HEK293 (cell line): ENCODE measurements around the gene CAMSAP3.

ENCODE experiments used
- EGR2 ChIP-seq: fragments of 450-650 bp; formaldehyde crosslinking; IDR thresholded peaks from 2 replicates; pipeline ENCODE4 v1.5.1; 2016; ENCODE audit warnings: low read depth, missing biosample characterization, missing genetic modification characterization
- GLIS1 ChIP-seq: fragments of 450-650 bp; formaldehyde crosslinking; IDR thresholded peaks from 2 replicates; pipeline ENCODE4 v1.5.1; 2016; ENCODE audit warnings: missing biosample characterization, missing genetic modification characterization
- HOXD13 ChIP-seq: sonication (generic); formaldehyde crosslinking; IDR thresholded peaks from 2 replicates; pipeline ENCODE4 v1.8.0; 2022; ENCODE audit warnings: missing genetic modification reagents, borderline replicate concordance
- OVOL3 ChIP-seq: fragments of 450-650 bp; formaldehyde crosslinking; IDR thresholded peaks from 2 replicates; pipeline ENCODE4 v1.5.1; 2016; ENCODE audit warnings: missing biosample characterization, missing genetic modification characterization
- SCRT1 ChIP-seq: fragments of 450-650 bp; formaldehyde crosslinking; IDR thresholded peaks from 2 replicates; pipeline ENCODE4 v1.5.1; 2016; ENCODE audit warnings: missing biosample characterization, missing genetic modification characterization, borderline replicate concordance
- SCRT2 ChIP-seq: fragments of 450-650 bp; formaldehyde crosslinking; IDR thresholded peaks from 2 replicates; pipeline ENCODE4 v1.5.1; 2016; ENCODE audit warnings: missing biosample characterization, missing genetic modification characterization
- SP3 ChIP-seq: fragments of 450-650 bp; formaldehyde crosslinking; IDR thresholded peaks from 2 replicates; pipeline ENCODE4 v1.5.1; 2016; ENCODE audit warnings: missing biosample characterization, missing genetic modification characterization
- TRIM28 ChIP-seq: IDR thresholded peaks from 2 replicates; pipeline ENCODE4 v1.6.1; 2011; ENCODE audit warnings: low read length, control low read depth, borderline replicate concordance
- ZFP69B ChIP-seq: fragments of 450-650 bp; formaldehyde crosslinking; IDR thresholded peaks from 2 replicates; pipeline ENCODE4 v1.5.1; 2016; ENCODE audit warnings: missing biosample characterization, missing genetic modification characterization
- ZNF140 ChIP-seq: fragments of 450-650 bp; formaldehyde crosslinking; IDR thresholded peaks from 2 replicates; pipeline ENCODE4 v1.5.1; 2016; ENCODE audit warnings: missing biosample characterization, missing genetic modification characterization
- ZNF175 ChIP-seq: fragments of 450-650 bp; formaldehyde crosslinking; IDR thresholded peaks from 2 replicates; pipeline ENCODE4 v1.5.1; 2016; ENCODE audit warnings: missing biosample characterization, missing genetic modification characterization
- ZNF2 ChIP-seq: fragments of 450-650 bp; formaldehyde crosslinking; IDR thresholded peaks from 2 replicates; pipeline ENCODE4 v1.5.1; 2016; ENCODE audit warnings: missing biosample characterization, missing genetic modification characterization
- ZNF221 ChIP-seq: fragments of 450-650 bp; formaldehyde crosslinking; IDR thresholded peaks from 2 replicates; pipeline ENCODE4 v1.5.1; 2017; ENCODE audit warnings: missing biosample characterization, missing genetic modification characterization, borderline replicate concordance
- ZNF266 ChIP-seq: fragments of 450-650 bp; formaldehyde crosslinking; IDR thresholded peaks from 2 replicates; pipeline ENCODE4 v1.5.1; 2016; ENCODE audit warnings: missing biosample characterization, missing genetic modification characterization, low read depth
- ZNF335 ChIP-seq: fragments of 450-650 bp; formaldehyde crosslinking; conservative IDR thresholded peaks from 2 replicates; pipeline ENCODE4 v1.5.1; 2016; ENCODE audit warnings: missing biosample characterization, missing genetic modification characterization
- ZNF391 ChIP-seq: fragments of 450-650 bp; formaldehyde crosslinking; IDR thresholded peaks from 2 replicates; pipeline ENCODE4 v1.5.1; 2016; ENCODE audit warnings: low read depth, missing biosample characterization, missing genetic modification characterization, borderline replicate concordance
- ZNF473 ChIP-seq: fragments of 450-650 bp; formaldehyde crosslinking; IDR thresholded peaks from 2 replicates; pipeline ENCODE4 v1.5.1; 2017; ENCODE audit warnings: missing biosample characterization, missing genetic modification characterization
- ZNF521 ChIP-seq: fragments of 450-650 bp; formaldehyde crosslinking; IDR thresholded peaks from 2 replicates; pipeline ENCODE4 v1.5.1; 2017; ENCODE audit warnings: missing biosample characterization, mild to moderate bottlenecking, missing genetic modification characterization
- ZNF548 ChIP-seq: fragments of 450-650 bp; formaldehyde crosslinking; IDR thresholded peaks from 2 replicates; pipeline ENCODE4 v1.5.1; 2016; ENCODE audit warnings: missing biosample characterization, missing genetic modification characterization
- ZNF623 ChIP-seq: fragments of 450-650 bp; formaldehyde crosslinking; IDR thresholded peaks from 2 replicates; pipeline ENCODE4 v1.5.1; 2016; ENCODE audit warnings: missing biosample characterization, missing genetic modification characterization
- ZNF624 ChIP-seq: fragments of 450-650 bp; formaldehyde crosslinking; IDR thresholded peaks from 2 replicates; pipeline ENCODE4 v1.5.1; 2017; ENCODE audit warnings: missing biosample characterization, missing genetic modification characterization
- ZNF664 ChIP-seq: fragments of 450-650 bp; formaldehyde crosslinking; IDR thresholded peaks from 2 replicates; pipeline ENCODE4 v1.5.1; 2016; ENCODE audit warnings: missing biosample characterization, missing genetic modification characterization
- ZNF837 ChIP-seq: fragments of 450-650 bp; formaldehyde crosslinking; IDR thresholded peaks from 2 replicates; pipeline ENCODE4 v1.5.1; 2016; ENCODE audit warnings: missing biosample characterization, missing genetic modification characterization
- ZXDB ChIP-seq: fragments of 450-650 bp; formaldehyde crosslinking; IDR thresholded peaks from 2 replicates; pipeline ENCODE4 v1.5.1; 2016; ENCODE audit warnings: missing biosample characterization, missing genetic modification characterization
- TF ChIP-seq, protein P1 (sequence below): fragments of 450-650 bp; formaldehyde crosslinking; IDR thresholded peaks from 2 replicates; pipeline ENCODE4 v1.5.1; 2016; ENCODE audit warnings: missing biosample characterization, missing genetic modification characterization
- TF ChIP-seq, protein P2 (sequence below): fragments of 450-650 bp; formaldehyde crosslinking; IDR thresholded peaks from 2 replicates; pipeline ENCODE4 v1.5.1; 2016; ENCODE audit warnings: missing biosample characterization, missing genetic modification characterization
- TF ChIP-seq, protein P3 (sequence below): fragments of 450-650 bp; formaldehyde crosslinking; IDR thresholded peaks from 2 replicates; pipeline ENCODE4 v1.5.1; 2016; ENCODE audit warnings: missing biosample characterization, missing genetic modification characterization
- TF ChIP-seq, protein P4 (sequence below): fragments of 450-650 bp; formaldehyde crosslinking; IDR thresholded peaks from 2 replicates; pipeline ENCODE4 v1.5.1; 2016; ENCODE audit warnings: missing biosample characterization, missing genetic modification characterization, borderline replicate concordance
- TF ChIP-seq, protein P5 (sequence below): fragments of 450-650 bp; formaldehyde crosslinking; IDR thresholded peaks from 2 replicates; pipeline ENCODE4 v1.5.1; 2016; ENCODE audit warnings: missing biosample characterization, missing genetic modification characterization

CAMSAP3 gene

DNA sequence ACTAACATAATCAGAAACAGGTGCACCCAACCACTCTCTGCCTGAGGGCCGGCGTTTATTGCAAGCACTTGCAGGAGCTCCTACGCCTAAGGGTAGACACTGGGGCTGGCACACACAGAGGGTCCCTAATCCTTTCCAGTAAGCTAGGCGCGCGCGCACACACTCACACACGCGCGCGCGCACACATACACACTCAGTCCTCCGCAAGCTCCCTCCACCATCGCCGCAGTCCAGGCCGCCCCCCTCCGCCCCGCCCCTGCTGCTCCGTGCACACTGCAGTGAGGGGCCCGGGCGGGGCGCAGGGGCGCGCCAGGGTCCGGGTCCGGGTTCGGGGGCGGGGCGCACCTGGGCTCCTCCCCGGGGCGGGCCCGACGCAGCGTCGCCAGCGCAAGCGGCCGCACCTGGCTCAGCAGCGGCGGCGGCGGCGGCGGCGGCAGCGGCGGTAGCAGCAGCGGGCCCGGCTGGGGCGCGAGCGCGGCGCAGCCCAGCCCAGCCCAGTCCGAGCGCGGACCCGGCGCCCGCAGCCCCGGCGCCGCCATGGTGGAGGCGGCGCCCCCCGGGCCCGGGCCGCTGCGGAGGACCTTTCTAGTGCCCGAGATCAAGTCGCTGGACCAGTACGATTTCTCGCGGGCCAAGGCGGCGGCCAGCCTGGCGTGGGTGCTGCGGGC is at the start of gene CAMSAP3 (continued):
- no peak for TF ChIP-seq ZNF175 (tag by site-specific recombination)
- no peak for TF ChIP-seq ZNF623
- TF ChIP-seq ZXDB (tag by site-specific recombination), result peak; percentile 77
- TF ChIP-seq ZNF548 (tag by site-specific recombination), result no peak
- TF ChIP-seq ZNF335 (tag by site-specific recombination), result peak; percentile 66; the same call in 1 of the 2 replicates
- TF ChIP-seq, protein P1, sequence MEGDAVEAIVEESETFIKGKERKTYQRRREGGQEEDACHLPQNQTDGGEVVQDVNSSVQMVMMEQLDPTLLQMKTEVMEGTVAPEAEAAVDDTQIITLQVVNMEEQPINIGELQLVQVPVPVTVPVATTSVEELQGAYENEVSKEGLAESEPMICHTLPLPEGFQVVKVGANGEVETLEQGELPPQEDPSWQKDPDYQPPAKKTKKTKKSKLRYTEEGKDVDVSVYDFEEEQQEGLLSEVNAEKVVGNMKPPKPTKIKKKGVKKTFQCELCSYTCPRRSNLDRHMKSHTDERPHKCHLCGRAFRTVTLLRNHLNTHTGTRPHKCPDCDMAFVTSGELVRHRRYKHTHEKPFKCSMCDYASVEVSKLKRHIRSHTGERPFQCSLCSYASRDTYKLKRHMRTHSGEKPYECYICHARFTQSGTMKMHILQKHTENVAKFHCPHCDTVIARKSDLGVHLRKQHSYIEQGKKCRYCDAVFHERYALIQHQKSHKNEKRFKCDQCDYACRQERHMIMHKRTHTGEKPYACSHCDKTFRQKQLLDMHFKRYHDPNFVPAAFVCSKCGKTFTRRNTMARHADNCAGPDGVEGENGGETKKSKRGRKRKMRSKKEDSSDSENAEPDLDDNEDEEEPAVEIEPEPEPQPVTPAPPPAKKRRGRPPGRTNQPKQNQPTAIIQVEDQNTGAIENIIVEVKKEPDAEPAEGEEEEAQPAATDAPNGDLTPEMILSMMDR (tag by site-specific recombination), result no peak
- TF ChIP-seq ZNF837, result no peak
- TF ChIP-seq, protein P2, sequence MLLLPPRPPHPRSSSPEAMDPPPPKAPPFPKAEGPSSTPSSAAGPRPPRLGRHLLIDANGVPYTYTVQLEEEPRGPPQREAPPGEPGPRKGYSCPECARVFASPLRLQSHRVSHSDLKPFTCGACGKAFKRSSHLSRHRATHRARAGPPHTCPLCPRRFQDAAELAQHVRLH (tag by site-specific recombination), result no peak
- no peak for TF ChIP-seq ZNF2 (tag by site-specific recombination)
- no peak for TF ChIP-seq ZNF473 (tag by site-specific recombination)
- no peak for TF ChIP-seq TRIM28
- no peak for TF ChIP-seq EGR2 (tag by site-specific recombination)
- TF ChIP-seq ZNF391 (tag by site-specific recombination), result 0 out of 2 replicates have a peak, but pooled peaks have one; percentile 8
- TF ChIP-seq ZNF664 (tag by site-specific recombination), result no peak
- TF ChIP-seq GLIS1 (tag by site-specific recombination), result no peak
- TF ChIP-seq SCRT2 (tag by site-specific recombination), result no peak
- TF ChIP-seq, protein P3, sequence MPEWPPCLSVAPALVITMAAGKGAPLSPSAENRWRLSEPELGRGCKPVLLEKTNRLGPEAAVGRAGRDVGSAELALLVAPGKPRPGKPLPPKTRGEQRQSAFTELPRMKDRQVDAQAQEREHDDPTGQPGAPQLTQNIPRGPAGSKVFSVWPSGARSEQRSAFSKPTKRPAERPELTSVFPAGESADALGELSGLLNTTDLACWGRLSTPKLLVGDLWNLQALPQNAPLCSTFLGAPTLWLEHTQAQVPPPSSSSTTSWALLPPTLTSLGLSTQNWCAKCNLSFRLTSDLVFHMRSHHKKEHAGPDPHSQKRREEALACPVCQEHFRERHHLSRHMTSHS, result no peak
- peak; percentile 54; the same call in 1 of the 2 replicates for TF ChIP-seq SP3 (tag by site-specific recombination)
- TF ChIP-seq, protein P4, sequence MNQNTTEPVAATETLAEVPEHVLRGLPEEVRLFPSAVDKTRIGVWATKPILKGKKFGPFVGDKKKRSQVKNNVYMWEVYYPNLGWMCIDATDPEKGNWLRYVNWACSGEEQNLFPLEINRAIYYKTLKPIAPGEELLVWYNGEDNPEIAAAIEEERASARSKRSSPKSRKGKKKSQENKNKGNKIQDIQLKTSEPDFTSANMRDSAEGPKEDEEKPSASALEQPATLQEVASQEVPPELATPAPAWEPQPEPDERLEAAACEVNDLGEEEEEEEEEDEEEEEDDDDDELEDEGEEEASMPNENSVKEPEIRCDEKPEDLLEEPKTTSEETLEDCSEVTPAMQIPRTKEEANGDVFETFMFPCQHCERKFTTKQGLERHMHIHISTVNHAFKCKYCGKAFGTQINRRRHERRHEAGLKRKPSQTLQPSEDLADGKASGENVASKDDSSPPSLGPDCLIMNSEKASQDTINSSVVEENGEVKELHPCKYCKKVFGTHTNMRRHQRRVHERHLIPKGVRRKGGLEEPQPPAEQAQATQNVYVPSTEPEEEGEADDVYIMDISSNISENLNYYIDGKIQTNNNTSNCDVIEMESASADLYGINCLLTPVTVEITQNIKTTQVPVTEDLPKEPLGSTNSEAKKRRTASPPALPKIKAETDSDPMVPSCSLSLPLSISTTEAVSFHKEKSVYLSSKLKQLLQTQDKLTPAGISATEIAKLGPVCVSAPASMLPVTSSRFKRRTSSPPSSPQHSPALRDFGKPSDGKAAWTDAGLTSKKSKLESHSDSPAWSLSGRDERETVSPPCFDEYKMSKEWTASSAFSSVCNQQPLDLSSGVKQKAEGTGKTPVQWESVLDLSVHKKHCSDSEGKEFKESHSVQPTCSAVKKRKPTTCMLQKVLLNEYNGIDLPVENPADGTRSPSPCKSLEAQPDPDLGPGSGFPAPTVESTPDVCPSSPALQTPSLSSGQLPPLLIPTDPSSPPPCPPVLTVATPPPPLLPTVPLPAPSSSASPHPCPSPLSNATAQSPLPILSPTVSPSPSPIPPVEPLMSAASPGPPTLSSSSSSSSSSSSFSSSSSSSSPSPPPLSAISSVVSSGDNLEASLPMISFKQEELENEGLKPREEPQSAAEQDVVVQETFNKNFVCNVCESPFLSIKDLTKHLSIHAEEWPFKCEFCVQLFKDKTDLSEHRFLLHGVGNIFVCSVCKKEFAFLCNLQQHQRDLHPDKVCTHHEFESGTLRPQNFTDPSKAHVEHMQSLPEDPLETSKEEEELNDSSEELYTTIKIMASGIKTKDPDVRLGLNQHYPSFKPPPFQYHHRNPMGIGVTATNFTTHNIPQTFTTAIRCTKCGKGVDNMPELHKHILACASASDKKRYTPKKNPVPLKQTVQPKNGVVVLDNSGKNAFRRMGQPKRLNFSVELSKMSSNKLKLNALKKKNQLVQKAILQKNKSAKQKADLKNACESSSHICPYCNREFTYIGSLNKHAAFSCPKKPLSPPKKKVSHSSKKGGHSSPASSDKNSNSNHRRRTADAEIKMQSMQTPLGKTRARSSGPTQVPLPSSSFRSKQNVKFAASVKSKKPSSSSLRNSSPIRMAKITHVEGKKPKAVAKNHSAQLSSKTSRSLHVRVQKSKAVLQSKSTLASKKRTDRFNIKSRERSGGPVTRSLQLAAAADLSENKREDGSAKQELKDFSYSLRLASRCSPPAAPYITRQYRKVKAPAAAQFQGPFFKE (tag by site-specific recombination), result no peak
- TF ChIP-seq OVOL3 (tag by site-specific recombination), result no peak
- TF ChIP-seq ZNF221, result no peak
- no peak for TF ChIP-seq ZNF521 (tag by site-specific recombination)
- no peak for TF ChIP-seq ZNF140 (tag by site-specific recombination)
- TF ChIP-seq, protein P5, sequence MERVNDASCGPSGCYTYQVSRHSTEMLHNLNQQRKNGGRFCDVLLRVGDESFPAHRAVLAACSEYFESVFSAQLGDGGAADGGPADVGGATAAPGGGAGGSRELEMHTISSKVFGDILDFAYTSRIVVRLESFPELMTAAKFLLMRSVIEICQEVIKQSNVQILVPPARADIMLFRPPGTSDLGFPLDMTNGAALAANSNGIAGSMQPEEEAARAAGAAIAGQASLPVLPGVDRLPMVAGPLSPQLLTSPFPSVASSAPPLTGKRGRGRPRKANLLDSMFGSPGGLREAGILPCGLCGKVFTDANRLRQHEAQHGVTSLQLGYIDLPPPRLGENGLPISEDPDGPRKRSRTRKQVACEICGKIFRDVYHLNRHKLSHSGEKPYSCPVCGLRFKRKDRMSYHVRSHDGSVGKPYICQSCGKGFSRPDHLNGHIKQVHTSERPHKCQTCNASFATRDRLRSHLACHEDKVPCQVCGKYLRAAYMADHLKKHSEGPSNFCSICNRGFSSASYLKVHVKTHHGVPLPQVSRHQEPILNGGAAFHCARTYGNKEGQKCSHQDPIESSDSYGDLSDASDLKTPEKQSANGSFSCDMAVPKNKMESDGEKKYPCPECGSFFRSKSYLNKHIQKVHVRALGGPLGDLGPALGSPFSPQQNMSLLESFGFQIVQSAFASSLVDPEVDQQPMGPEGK (tag by site-specific recombination), result peak; percentile 89
- no peak for TF ChIP-seq ZNF624
- TF ChIP-seq ZNF266 (tag by site-specific recombination), result no peak
- no peak for TF ChIP-seq SCRT1
- TF ChIP-seq HOXD13 (CRISPR knock-in tag), result no peak
- no peak for TF ChIP-seq ZFP69B (tag by site-specific recombination)
